ACC112 (cell line): ENCODE measurements around the gene SEPTIN5.

Experiments used
- H2AFZ ChIP-seq: fragments of 200-600 bp; sonication (generic); one replicate; pipeline ENCODE4 v1.6.0; 2017; ENCODE audit warnings: antibody characterized with exemption, low read length; ENCODE audit not compliant: unreplicated experiment
- H3K27ac ChIP-seq: fragments of 200-600 bp; sonication (generic); 2 replicates; pipeline ENCODE4 v1.5.1; 2014; ENCODE audit warnings: low read depth, mild to moderate bottlenecking, antibody characterized with exemption, low read length, moderate library complexity
- H3K27me3 ChIP-seq: fragments of 200-600 bp; sonication (generic); 2 replicates; pipeline ENCODE4 v1.6.1; 2014; ENCODE audit warnings: mild to moderate bottlenecking, antibody characterized with exemption, low read length, moderate library complexity, mixed read lengths; ENCODE audit not compliant: insufficient read depth
- H3K36me3 ChIP-seq: fragments of 200-600 bp; sonication (generic); 2 replicates; pipeline ENCODE4 v1.6.1; 2016; ENCODE audit warnings: mild to moderate bottlenecking, antibody characterized with exemption, low read length, moderate library complexity, mixed read lengths; ENCODE audit not compliant: insufficient read depth
- H3K4me1 ChIP-seq: fragments of 200-600 bp; sonication (generic); one replicate; pipeline ENCODE4 v1.6.1; 2016; ENCODE audit warnings: low read length, mixed read lengths; ENCODE audit not compliant: insufficient read depth, unreplicated experiment, control insufficient read depth
- H3K4me3 ChIP-seq: fragments of 200-600 bp; sonication (generic); 2 replicates; pipeline ENCODE4 v1.5.1; 2014; ENCODE audit warnings: mild to moderate bottlenecking, low read depth, low read length
- H3K79me2 ChIP-seq: fragments of 200-600 bp; sonication (generic); one replicate; pipeline ENCODE4 v1.6.0; 2016; ENCODE audit warnings: low read length; ENCODE audit not compliant: control insufficient read depth, unreplicated experiment, insufficient read depth

SEPTIN5 gene

DNA sequence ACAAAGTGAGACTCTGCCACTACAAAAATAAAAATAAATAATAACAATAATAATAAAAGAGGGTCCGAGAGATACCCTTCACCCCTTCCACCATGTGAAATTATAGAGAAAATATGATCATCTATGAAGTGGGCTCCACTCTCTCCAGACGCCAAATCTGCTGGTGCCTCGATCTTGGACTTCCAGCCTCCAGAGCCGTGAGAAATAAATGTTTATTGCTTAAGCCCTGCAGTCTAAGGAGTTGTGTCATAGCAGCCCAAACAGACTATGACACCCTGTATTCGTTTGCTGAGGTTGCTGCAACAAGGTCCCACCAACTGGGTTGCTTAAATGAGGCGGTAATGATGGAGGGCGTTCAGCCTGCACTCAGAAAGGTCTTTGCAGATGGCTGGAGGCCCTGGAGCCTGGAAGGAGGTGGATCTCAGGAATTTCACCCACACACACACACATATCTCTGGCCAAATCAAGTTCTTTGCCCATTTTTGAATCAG lies 7.6 kb upstream of the SEPTIN5 start:
- no peaks in the 10 kb centered on the region for H3K79me2 ChIP-seq
- no peaks in the 10 kb centered on the region for H3K36me3 ChIP-seq
- H3K4me3 ChIP-seq: no peak overlapping the region
- H3K27ac ChIP-seq: no peak overlapping the region
- H2AFZ ChIP-seq: no peak overlapping the region
- no peaks in the 10 kb centered on the region for H3K27me3 ChIP-seq
- H3K4me1 ChIP-seq: peaks cover 9% of the 10 kb centered on the region

DNA sequence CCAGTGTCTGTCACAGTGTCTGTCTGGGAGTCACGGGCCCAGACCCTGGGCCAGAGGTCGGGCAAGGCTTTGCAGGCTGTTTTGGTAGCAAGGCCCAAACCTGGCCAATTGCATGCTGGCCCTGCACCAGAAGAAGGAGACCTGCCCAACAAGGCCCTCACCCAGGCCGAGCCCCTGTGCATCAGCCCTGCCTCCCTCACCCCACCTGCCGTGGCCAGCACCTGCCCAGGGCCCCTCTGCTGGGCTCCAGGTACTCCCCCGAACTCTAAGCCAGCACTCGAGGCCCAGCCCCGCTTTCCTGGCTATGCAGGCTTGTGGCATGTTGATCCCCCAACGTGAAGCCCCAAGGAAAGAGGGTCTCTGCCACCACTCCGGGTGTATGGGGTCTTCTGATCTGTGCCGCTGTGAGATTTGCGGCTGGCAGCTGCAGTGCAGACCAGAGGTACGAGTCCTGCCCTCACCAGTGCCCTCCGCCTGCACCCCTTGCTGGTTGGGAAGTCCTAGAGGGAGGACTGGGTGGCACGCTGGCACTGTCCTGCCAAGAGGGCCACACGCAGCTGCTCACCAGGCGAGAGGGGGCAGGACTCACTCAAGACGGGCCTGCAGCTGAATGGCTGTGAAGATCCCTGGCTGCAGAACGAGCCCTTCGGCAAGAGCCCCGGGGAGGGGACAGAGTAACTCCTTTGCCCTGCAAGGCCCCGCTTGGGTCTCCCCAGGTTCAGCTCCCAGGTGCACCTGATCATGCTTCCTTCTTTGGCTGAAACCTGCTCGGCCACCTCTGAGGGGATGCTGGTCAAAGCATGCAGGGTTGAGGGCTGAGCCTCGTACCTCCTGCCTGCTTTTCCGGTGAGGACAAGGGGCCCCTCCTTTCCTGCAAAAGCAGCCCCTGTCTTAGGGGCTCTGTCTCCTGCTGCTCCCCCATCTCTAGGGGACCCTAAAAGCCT lies 6.7 kb upstream of the SEPTIN5 start:
- no peaks in the 10 kb centered on the region for H3K36me3 ChIP-seq
- H3K79me2 ChIP-seq: no peaks in the 10 kb centered on the region

DNA sequence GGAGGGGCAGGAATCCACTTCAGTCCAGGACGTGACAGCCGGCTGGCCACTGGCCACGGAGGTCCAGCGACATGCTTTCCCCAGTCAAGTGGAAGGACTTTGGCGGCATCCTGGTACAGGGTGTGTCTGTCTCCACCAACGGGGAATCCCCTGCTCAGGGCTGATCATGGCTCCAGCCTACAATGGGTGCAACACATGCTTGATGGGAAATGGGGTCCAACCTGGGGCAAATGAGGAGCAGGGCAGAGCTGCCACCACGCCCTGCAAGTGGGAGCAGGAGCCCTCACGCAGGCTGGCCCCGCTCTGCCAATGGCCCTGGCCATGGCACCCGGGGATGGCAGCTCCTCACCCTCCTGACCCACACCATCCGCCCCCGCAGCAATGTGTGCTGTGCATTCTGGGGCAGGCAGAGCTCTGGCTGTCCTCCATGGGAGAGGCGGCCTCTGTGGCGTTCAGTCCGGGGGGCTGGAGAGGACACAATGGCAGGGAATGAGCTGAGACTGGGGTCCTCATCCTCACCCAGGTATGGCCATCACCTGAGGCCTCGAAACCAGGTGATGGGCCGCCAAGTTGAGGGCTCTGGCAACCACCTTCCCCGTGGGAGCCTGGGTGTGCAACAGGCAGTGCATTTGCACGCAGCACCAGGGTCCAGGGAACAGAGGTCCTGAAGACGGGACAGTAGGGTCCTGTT lies 5.8 kb upstream of the SEPTIN5 start:
- Histone ChIP-seq H3K79me2 (no peaks in the 10 kb centered on the region), H3K4me3 (no peak overlapping the region), H3K4me1 (peaks cover 9% of the 10 kb centered on the region), H3K27ac (no peak overlapping the region), H3K27me3 (no peaks in the 10 kb centered on the region), H2AFZ (no peak overlapping the region), H3K36me3 (no peaks in the 10 kb centered on the region)

More for the DNA sequence above, 6.7 kb upstream of the SEPTIN5 start:
- Histone ChIP-seq H3K4me1 (peaks cover 9% of the 10 kb centered on the region), H3K4me3 (no peak overlapping the region), H3K27ac (no peak overlapping the region), H3K27me3 (no peaks in the 10 kb centered on the region), H2AFZ (no peak overlapping the region)

DNA sequence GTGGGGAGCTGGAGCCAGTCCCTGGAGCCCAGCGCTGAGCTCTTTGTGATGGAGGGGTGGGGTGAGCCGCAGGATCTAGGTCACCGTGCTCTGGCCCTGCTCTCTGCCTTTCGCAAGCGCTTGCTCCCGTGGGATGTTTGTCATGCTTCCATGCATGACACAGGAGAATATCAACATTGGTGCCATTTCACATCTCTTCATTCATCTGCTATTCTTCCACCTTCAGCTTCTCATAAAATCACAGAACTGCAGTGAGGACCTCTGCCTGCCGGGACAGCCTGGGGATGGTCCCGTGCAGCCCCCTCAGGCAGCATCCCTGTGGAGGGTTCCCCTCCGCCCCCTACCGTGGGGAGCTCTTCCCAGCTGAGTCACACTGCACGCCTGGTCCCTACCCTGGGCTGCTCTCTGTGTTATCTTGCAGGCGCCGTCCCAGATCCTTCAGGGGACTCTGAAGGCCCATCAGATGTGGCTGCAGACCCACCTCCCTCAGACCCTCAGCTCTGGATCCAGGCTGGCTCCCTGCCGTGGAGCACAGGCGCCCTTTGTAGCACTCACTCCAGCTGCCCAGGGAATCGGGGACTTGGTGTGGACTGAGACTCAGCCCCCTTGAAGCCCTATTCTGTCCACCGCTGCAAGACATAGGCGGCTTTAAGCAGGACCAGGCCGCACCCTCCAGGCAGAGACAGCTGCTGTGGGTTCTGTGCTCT lies 5.1 kb upstream of the SEPTIN5 start:
- Histone ChIP-seq H3K27ac (no peak overlapping the region), H3K36me3 (no peaks in the 10 kb centered on the region), H3K4me1 (peaks cover 9% of the 10 kb centered on the region), H3K27me3 (no peaks in the 10 kb centered on the region), H2AFZ (no peak overlapping the region), H3K79me2 (no peaks in the 10 kb centered on the region), H3K4me3 (no peak overlapping the region)

DNA sequence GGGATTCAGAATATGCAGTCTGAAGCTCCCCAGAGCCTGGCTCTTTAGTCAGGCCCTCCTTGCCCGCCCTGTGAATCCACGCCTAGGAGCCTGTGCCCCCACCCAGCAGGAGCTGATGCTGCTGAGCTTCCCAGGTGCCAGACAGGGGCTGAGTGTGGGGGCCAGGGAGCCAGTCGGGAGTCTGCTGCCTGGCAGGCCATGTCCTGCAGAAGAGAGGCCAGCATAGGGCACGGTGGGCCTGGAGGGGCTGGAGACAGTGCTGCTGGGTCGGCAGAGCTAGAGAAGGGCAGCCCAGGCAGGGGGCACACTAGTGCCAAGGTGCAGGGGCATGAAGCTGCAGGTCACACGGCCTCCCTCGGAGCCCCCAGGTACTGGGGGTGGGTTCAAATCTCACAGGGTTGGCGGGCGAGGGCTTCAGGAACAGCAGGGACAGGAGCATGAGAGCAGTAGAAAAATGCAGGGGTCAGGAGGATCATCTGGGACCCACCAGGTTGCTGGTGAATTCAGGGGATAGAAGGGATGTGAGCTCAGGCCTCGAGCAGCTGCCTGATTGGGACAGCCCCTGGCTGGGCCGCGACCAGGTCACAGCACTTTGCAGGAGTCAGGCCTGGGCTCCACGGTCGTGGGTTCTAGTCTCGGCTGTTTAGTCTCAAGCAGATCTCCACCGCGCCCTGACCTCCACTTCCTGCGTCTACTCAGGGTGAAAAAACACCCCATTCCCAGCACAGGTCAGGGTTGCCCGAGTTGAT lies 4.1 kb upstream of the SEPTIN5 start:
- Histone ChIP-seq H3K4me1 (peaks cover 9% of the 10 kb centered on the region), H3K27me3 (no peaks in the 10 kb centered on the region), H3K4me3 (no peak overlapping the region), H3K36me3 (no peaks in the 10 kb centered on the region), H3K79me2 (no peaks in the 10 kb centered on the region), H2AFZ (no peak overlapping the region), H3K27ac (no peak overlapping the region)

DNA sequence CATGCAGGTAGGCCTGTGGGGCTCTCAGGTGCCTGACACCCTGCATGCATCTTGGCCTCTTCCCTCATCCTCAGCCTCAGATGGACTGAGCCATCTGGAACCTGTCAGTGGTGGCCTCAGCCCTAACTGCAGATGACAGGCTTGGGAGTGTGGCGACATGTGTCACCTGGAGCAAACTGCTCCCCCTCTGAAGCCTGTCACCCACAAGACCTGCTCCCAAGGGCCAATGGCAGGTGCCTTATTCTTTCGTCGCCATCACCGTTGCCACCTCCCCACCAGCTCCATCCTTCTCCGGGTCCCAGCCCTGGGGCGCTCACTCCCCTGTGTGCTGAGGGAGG lies 3.6 kb upstream of the SEPTIN5 start:
- no peak overlapping the region for H3K27ac ChIP-seq
- no peak overlapping the region for H2AFZ ChIP-seq
- H3K36me3 ChIP-seq: no peaks in the 10 kb centered on the region
- H3K4me1 ChIP-seq: peaks cover 9% of the 10 kb centered on the region
- H3K79me2 ChIP-seq: no peaks in the 10 kb centered on the region
- H3K27me3 ChIP-seq: no peaks in the 10 kb centered on the region
- H3K4me3 ChIP-seq: no peak overlapping the region

DNA sequence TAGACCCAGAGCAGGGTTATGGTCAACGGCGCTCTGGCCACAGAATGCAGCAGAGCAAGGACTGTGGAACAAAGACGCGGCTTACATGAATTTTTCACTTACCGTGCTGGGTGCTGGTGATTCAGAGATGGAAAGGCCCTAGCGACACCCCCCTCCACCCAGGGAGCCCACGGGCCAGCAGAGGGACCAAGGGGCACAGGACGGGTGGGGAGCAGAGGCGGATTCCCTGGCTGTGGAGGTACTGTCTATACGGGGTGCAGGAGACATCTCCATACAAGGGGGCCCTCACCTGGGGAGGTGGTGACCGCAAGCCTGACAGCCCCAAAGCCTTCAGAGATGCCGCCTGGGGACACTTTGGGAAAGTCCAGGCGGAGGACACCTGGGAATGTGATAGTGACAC lies 1.1 kb upstream of the SEPTIN5 start:
- Histone ChIP-seq H2AFZ (no peak overlapping the region), H3K36me3 (no peaks in the 10 kb centered on the region), H3K27me3 (no peaks in the 10 kb centered on the region), H3K79me2 (no peaks in the 10 kb centered on the region), H3K4me3 (no peak overlapping the region), H3K4me1 (peaks cover 9% of the 10 kb centered on the region), H3K27ac (no peak overlapping the region)

DNA sequence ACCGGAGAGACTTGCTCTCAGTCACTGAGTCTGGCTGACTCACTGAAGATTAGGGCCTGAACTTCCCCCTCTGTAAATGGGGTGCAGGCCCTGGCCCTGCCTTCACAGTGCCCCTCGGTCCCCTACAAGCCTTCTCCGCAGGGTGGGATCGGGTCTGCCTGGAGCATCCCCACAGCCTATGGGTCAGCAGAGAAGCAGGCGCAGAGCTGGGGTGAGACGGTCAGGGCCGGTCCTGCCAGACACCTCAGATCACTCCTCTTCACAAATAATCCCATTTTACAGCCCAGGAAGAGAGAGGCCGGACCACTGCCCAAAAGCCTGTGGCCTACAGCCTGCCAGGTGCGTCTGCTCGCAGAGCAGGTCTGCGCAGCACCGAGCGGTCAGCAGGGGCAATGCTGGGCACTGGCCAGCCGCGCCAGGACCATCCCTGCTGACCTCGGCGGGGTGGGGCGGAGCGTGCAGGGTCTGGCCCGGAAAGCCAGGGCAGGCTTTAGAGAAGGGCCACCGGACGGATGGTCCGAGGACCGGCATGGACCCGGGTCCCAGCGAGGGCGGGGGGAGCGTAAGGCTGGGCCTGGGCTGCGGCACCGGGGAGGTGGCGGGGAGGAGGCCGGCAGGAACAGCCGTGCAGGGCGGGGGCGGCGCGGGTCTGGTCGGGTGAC lies 522 bp upstream of the SEPTIN5 start:
- Histone ChIP-seq H3K4me3 (peak overlapping the region; percentile 39), H2AFZ (no peak overlapping the region), H3K27ac (no peak overlapping the region), H3K36me3 (no peaks in the 10 kb centered on the region), H3K79me2 (no peaks in the 10 kb centered on the region), H3K4me1 (peaks cover 6% of the 10 kb centered on the region), H3K27me3 (no peaks in the 10 kb centered on the region)

DNA sequence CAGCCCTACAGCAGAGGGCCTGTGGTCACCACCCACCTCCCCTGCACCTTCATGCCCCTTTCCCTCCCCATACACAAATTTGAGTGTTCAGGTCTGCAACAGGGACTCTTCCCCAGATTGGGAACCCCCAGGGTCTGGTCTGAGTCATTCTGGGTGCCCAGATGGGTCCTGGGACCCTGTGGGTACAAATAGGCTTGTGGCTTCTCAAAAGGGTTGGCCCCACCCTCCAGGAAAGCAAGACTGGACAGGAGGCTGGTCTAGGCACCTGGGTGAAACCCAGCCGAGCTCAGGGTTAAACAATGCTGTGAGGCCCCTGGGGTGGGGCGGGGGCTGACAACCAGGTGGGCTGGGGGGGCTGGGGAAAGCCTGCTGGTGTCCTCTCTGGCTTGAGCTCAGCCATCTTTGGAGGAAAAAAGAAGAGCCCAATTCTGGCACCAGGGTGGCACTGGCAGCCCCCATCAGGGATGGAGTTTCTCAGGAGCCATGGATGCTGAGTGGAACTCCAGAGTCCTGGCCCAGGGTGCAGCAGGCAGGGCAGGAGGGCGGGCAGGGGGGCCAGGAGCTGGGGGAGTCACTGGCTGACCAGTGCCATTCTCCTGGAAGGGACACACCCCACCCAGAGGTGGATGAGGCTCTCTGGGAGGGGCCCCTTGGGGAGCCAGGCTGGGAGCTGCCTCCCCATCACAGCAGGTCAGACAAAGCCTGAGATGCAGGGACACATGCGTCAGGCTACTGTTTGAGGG lies 1.1 kb downstream of the SEPTIN5 start:
- no peaks in the 10 kb centered on the region for H3K36me3 ChIP-seq
- H2AFZ ChIP-seq: no peak overlapping the region
- no peak overlapping the region for H3K27ac ChIP-seq
- H3K4me3 ChIP-seq: peak overlapping the region; percentile 77
- no peaks in the 10 kb centered on the region for H3K27me3 ChIP-seq
- H3K4me1 ChIP-seq: no peaks in the 10 kb centered on the region
- no peaks in the 10 kb centered on the region for H3K79me2 ChIP-seq
